Testis (tissue), 2 donors: ENCODE results near the gene SYNM.

ENCODE experiments used
- POLR2A ChIP-seq: fragments of 450-650 bp; IDR thresholded peaks from one replicate; pipeline ENCODE4 v1.6.1; 2017; ENCODE audit warnings: antibody characterized with exemption, mild to moderate bottlenecking, moderate library complexity
- TF ChIP-seq, protein P1 (sequence below), 3 experiments: fragments of 450-650 bp in 2 of 3; fragments of 200-600 bp in 1 of 3; sonication (generic) in 1 of 3; IDR thresholded peaks; one replicate each; pipeline ENCODE4 v1.5.1; 2016 to 2019; ENCODE audit warnings: antibody characterized with exemption in 3 of 3, mild to moderate bottlenecking in 2 of 3, moderate library complexity in 1 of 3

DNA sequence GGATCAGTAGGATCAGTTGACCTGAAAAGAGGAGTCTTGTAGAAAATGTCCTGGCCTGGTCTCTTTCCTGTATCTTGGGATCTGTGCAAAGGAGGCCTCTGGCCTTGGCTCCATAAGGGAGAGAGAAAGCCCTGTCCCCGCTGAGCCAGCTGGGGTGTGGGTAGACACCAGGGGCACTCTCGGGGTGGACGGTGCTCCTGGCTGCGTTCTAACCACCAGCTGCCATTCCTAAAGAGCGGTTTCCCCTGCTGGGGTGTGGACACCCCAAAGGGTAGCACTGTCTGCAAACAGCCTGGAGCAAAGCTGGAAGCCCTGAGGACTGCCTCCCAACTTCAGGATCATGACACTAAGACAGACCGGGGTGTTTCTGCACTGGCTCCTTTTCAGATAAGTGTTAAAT lies 23.5 kb downstream of the SYNM start:
- TF ChIP-seq, protein P1, sequence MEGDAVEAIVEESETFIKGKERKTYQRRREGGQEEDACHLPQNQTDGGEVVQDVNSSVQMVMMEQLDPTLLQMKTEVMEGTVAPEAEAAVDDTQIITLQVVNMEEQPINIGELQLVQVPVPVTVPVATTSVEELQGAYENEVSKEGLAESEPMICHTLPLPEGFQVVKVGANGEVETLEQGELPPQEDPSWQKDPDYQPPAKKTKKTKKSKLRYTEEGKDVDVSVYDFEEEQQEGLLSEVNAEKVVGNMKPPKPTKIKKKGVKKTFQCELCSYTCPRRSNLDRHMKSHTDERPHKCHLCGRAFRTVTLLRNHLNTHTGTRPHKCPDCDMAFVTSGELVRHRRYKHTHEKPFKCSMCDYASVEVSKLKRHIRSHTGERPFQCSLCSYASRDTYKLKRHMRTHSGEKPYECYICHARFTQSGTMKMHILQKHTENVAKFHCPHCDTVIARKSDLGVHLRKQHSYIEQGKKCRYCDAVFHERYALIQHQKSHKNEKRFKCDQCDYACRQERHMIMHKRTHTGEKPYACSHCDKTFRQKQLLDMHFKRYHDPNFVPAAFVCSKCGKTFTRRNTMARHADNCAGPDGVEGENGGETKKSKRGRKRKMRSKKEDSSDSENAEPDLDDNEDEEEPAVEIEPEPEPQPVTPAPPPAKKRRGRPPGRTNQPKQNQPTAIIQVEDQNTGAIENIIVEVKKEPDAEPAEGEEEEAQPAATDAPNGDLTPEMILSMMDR (IDR thresholded peaks at IDR 0.05) = no peak
- TF ChIP-seq POLR2A = no peak
